Fibroblast of the aortic adventitia (primary cell): ENCODE data around the gene SLC30A10. TPM values are rescaled to one million over a fixed set of nuclear protein-coding genes. Genes with fewer than 3 reads are reported as not detected.

Source experiments
- DNase-seq: peaks from one replicate; pipeline ENCODE4 v3.0.0-alpha.2; 2010; ENCODE audit warnings: low read depth
- H3K4me3 ChIP-seq: 2 replicates; pipeline ENCODE4 v1.5.1; 2011; ENCODE audit warnings: low read depth, mild to moderate bottlenecking, control low read depth, low read length, moderate library complexity
- CTCF ChIP-seq: IDR thresholded peaks from 2 replicates; pipeline ENCODE4 v1.5.1; 2011; ENCODE audit warnings: mild to moderate bottlenecking, low read length, control low read depth, inconsistent platforms; ENCODE audit not compliant: insufficient read depth
- total RNA-seq: library from RNA; depleted of rRNA; stranded (reverse); fragments of >200 nt; gene quantifications from 2 replicates; pipeline ENCODE4 v1.2.3, GENCODE V29; 2012; ENCODE audit warnings: low replicate concordance

Gene SLC30A10
- total RNA-seq: 0.45 TPM in 1 of 2 replicates, not detected in the other

GRCh38 chr1:219927956-219928790 lies at the start of gene SLC30A10:
TSS of gene SLC30A10 (minus strand) at chr1:219928557. CDS start at chr1:219928440, 117 bp downstream.
- peak within 1 kb of the TSS; percentile 58 for H3K4me3 ChIP-seq
- TF ChIP-seq CTCF: no peak
- no peak for DNase-seq

GRCh38 chr1:219973213-219973612 lies 44.9 kb upstream of the SLC30A10 start:
- TF ChIP-seq CTCF: no peak
- DNase-seq: no peak
- no peak overlapping the region for H3K4me3 ChIP-seq

- no peak for TF ChIP-seq CTCF
- no peak for DNase-seq
- no peak overlapping the region for H3K4me3 ChIP-seq
Measured at GRCh38 chr1:219967361-219967760, 39.0 kb upstream of the SLC30A10 start.

GRCh38 chr1:219966071-219966349 lies 37.7 kb upstream of the SLC30A10 start:
- no peak for TF ChIP-seq CTCF
- DNase-seq: no peak
- no peak overlapping the region for H3K4me3 ChIP-seq

- H3K4me3 ChIP-seq: no peak overlapping the region
- no peak for DNase-seq
- TF ChIP-seq CTCF: no peak
Measured at GRCh38 chr1:219965285-219966070, 37.1 kb upstream of the SLC30A10 start.

GRCh38 chr1:219963432-219963831 lies 35.1 kb upstream of the SLC30A10 start:
- no peak for TF ChIP-seq CTCF
- DNase-seq: no peak
- no peak overlapping the region for H3K4me3 ChIP-seq
